IPS-20b (cell line): ENCODE data around the gene SORT1.
A peak's percentile ranks its signal among the peaks of the same experiment; 100 is the strongest.
"Not testable (repeated sequence)": the region's sequence is repeated elsewhere in the genome, so short reads cannot be mapped to it uniquely, and the experiment has no call there.

ENCODE experiments used
- H3K27ac ChIP-seq: one replicate; pipeline ENCODE4 v1.5.1; 2013; ENCODE audit warnings: low read length
- H3K27me3 ChIP-seq: 2 replicates; pipeline ENCODE4 v1.6.1; 2013; ENCODE audit warnings: mild to moderate bottlenecking, low read length, inconsistent platforms; ENCODE audit not compliant: insufficient read depth
- H3K36me3 ChIP-seq: 2 replicates; pipeline ENCODE4 v1.6.1; 2013; ENCODE audit warnings: low read depth, mild to moderate bottlenecking, inconsistent platforms, low read length, moderate library complexity; ENCODE audit not compliant: insufficient read depth
- H3K4me1 ChIP-seq: 2 replicates; pipeline ENCODE4 v1.6.1; 2013; ENCODE audit warnings: mild to moderate bottlenecking, control low read depth, inconsistent platforms, low read length, moderate library complexity; ENCODE audit not compliant: insufficient read depth
- H3K4me3 ChIP-seq: 2 replicates; pipeline ENCODE4 v1.5.1; 2013; ENCODE audit warnings: mild to moderate bottlenecking, low read length, inconsistent platforms
- H3K9ac ChIP-seq: 2 replicates; pipeline ENCODE4 v1.6.1; 2013; ENCODE audit warnings: low read depth, mild to moderate bottlenecking, inconsistent platforms, low read length, moderate library complexity
- H3K9me3 ChIP-seq: 2 replicates; pipeline ENCODE4 v1.6.1; 2013; ENCODE audit warnings: mild to moderate bottlenecking, low read depth, low read length, inconsistent platforms; ENCODE audit not compliant: insufficient read depth

SORT1 gene

GRCh38 chr1:109290137-109290536, 107.6 kb downstream of the SORT1 start:
- Histone ChIP-seq H3K4me1 (peaks cover 6% of the 10 kb centered on the region; the same call in 1 of the 2 replicates), H3K9ac (no peak overlapping the region), H3K9me3 (no peaks in the 10 kb centered on the region), H3K27me3 (no peaks in the 10 kb centered on the region), H3K4me3 (no peak overlapping the region), H3K36me3 (no peaks in the 10 kb centered on the region), H3K27ac (no peak overlapping the region)

- not testable (repeated sequence) for H3K36me3 ChIP-seq, H3K27ac ChIP-seq, H3K27me3 ChIP-seq, H3K9ac ChIP-seq, H3K9me3 ChIP-seq, H3K4me3 ChIP-seq
- H3K4me1 ChIP-seq, result peaks cover 15% of the 10 kb centered on the region
These were observed 111.0 kb downstream of the SORT1 start for GRCh38 chr1:109286762-109287161.

DNA sequence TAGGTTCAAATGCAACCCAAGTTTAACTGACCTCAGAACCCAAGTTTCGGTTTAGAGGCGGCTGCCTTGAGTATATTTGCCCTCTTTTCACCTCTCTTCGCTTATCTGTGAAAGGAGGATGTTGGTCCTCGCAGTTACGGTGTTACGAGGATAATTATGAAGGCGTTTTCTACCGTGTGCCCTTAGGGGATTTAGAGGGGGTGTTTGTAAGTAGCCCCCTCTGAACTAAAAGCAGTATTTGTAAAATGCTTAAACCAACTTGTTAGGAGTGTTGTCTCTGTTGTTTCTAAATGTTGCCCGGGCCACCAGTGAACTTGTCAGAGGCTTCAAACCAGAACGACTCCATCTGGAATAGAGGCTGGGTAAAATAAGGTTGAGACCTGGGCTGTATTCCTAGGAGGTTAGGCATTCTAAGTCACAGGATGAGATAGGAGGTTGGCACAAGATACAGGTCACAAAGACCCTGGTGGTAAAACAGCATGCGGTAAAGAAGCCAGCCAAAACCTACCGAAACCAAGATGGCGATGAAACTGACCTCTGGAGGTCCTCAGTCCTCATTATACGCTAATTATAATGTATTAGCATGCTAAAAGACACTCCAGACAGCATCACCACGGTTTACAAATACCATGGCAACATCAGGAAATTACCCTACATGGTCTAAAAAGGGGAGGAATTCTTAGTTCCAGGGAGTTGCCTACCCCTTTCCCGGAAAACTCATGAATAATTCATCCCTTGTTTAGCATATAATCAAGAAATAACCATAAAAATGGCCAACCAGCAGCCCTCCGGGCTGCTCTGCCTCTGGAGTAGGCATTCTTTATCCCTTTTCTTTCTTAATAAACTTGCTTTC, 113.7 kb downstream of the SORT1 start:
- no peaks in the 10 kb centered on the region for H3K27me3 ChIP-seq
- H3K36me3 ChIP-seq, result peaks cover 22% of the 10 kb centered on the region
- H3K4me3 ChIP-seq, result peak overlapping the region; percentile 87
- H3K4me1 ChIP-seq, result peaks cover 15% of the 10 kb centered on the region
- H3K9ac ChIP-seq, result peak overlapping the region; percentile 87
- no peaks in the 10 kb centered on the region for H3K9me3 ChIP-seq
- peak overlapping the region; percentile 49 for H3K27ac ChIP-seq

GRCh38 chr1:109282952-109283747, 114.6 kb downstream of the SORT1 start, which contains the start of gene PSRC1:
TSS of gene PSRC1 (minus strand) at chr1:109283145.
- H3K27me3 ChIP-seq, result no peaks in the 10 kb centered on the region
- H3K9me3 ChIP-seq, result no peaks in the 10 kb centered on the region
- peaks cover 15% of the 10 kb centered on the region for H3K4me1 ChIP-seq
- peak within 1 kb of the TSS; percentile 49 for H3K27ac ChIP-seq
- peak within 1 kb of the TSS; percentile 87 for H3K9ac ChIP-seq
- peaks cover 30% of the 10 kb centered on the region for H3K36me3 ChIP-seq
- peak within 1 kb of the TSS; percentile 87 for H3K4me3 ChIP-seq

DNA sequence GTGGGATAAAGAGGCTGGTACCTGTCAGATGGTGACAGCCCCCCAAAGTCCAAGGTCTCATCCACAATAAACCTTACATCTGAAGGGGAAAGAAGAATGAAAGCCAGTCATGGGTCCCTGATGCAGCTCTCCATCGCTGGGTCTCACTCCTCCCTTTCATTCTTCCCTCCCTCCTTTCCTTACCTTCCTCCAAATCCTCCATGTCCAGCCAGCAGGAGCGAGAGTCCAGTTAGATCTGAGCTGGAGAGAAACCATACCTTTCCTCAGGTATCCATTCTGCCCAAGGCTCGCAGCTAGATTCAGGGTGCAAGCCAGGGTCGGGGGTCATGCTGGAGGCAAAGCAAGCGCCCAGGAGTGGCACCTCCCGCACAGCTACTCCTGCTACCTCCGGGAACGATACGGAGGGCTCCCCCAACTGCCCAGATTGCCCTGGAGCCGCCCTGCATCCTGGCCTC, 115.2 kb downstream of the SORT1 start:
- Histone ChIP-seq H3K9me3 (no peaks in the 10 kb centered on the region), H3K27ac (peak overlapping the region; percentile 49), H3K4me3 (peak overlapping the region; percentile 87), H3K9ac (peak overlapping the region; percentile 87), H3K36me3 (peaks cover 34% of the 10 kb centered on the region), H3K27me3 (no peaks in the 10 kb centered on the region), H3K4me1 (peaks cover 15% of the 10 kb centered on the region)

DNA sequence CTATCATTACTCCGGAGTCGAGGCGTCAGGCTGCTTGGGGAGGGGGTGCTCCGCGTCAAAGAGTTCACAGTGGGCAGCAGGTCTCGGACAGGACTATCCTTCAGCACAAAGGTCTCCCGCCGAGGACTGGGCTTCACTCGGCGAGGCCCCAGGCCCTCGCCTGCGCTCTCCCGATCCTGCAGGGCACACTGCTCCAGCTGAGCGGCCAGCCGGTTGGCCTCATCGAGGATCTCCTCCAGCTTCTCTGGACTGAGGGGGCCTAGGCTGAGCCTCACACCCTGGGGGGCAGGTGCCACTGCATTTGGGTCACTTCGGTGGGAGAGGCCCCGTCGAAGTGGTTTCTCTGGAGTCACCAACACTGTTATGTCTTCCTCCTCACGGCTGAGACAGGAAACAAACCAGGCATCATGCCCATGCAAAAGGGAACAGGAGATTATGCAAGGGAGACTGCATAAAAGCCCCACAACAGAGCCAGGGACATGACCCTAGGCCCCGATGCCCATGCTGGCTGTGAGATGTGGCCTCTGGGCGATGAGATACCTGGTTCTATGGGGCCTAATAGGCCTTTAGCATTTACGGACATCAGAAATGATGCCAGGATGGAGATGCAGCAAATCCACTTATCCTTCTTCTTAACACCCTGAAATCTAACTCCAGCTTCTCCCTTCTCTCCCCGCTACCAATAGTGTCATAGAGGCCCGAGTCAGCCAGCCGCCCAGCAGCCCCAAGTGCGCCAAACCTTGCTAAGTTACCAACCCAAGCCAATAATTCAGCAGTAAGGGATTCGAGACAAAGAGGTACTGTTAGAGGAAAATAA, 115.8 kb downstream of the SORT1 start:
- Histone ChIP-seq H3K4me3 (peak overlapping the region; percentile 87), H3K9ac (peak overlapping the region; percentile 87; the same call in 1 of the 2 replicates), H3K9me3 (no peaks in the 10 kb centered on the region), H3K27ac (no peak overlapping the region), H3K36me3 (peaks cover 34% of the 10 kb centered on the region), H3K4me1 (peaks cover 15% of the 10 kb centered on the region), H3K27me3 (no peaks in the 10 kb centered on the region)

GRCh38 chr1:109280862-109281261, 116.9 kb downstream of the SORT1 start:
- H3K27me3 ChIP-seq, result no peaks in the 10 kb centered on the region
- peaks cover 15% of the 10 kb centered on the region for H3K4me1 ChIP-seq
- no peak overlapping the region for H3K27ac ChIP-seq
- peaks cover 34% of the 10 kb centered on the region for H3K36me3 ChIP-seq
- no peak overlapping the region for H3K4me3 ChIP-seq
- H3K9me3 ChIP-seq, result no peaks in the 10 kb centered on the region
- H3K9ac ChIP-seq, result no peak overlapping the region

DNA sequence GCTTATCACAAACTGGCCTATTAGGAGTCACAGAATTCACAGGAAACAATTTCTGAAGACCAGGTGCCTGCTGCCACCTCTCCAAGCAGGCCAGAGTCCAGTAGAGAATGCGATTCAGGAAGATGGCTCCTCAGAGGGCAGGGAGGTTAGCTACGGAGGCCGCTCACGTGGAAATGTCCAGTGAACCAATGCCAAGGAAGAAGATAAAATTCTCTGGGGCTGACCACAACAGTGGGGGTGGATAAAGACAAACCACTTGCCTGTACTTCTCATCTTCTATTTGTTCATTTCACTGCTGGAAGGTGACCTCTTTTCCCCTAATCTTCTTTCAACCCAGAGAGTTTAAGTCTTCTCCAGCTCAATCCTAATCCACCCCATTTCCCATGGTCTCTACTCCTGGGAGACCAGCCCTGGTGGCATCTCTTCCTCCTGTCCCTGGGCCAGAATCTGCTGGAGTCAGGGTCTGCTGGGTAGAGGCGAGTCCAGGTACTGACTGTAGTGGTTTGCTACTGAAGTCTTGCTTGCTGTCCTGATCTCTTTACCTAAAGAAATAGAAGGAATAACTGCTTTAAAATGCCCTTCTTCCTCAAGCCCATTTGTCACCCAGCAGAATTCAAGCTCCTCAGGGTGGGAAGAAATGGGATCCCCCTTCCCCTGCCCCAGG, 118.0 kb downstream of the SORT1 start:
- Histone ChIP-seq H3K36me3 (peaks cover 34% of the 10 kb centered on the region), H3K4me1 (peaks cover 9% of the 10 kb centered on the region), H3K9ac (no peak overlapping the region), H3K27me3 (no peaks in the 10 kb centered on the region), H3K27ac (no peak overlapping the region), H3K4me3 (no peak overlapping the region), H3K9me3 (no peaks in the 10 kb centered on the region)

DNA sequence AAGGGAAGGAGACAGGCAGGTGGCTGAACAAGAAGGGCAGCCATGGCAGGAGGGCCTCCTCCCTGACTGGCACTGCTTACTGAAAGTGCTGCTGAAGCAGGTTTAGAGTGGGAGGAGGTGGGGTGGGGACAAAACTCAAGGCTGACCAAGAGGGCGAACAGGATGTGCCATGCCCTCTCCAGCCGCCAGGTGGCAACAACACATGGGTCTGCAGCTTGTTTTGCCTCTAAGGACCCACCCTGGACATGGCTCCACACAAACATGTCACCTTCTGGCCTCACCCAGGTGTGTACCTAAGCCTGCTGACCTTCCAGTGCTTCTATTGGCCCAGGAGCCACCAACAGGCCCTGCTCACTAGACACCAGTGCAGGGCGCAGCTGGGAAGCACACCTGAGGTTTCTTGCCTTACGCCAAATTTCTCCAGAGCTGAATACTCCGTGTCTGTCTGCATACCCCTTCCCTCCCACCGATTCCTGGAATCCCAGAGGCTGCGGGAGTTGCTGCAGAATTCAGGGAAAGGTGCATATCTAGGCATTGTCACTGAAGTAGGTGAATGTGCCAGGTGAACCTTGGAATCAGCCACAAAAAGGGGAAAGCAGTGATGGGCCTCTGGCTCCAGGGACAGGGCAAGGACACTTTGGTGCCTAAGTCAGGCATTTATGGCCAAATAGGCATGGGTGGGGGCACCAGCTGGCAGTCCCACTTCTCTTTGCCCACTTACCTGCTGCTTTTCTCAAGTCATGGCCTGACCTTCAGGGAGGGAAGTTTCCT, 120.1 kb downstream of the SORT1 start:
- Histone ChIP-seq H3K27ac (no peak overlapping the region), H3K4me3 (no peak overlapping the region), H3K36me3 (peaks cover 37% of the 10 kb centered on the region), H3K27me3 (no peaks in the 10 kb centered on the region), H3K4me1 (peaks cover 3% of the 10 kb centered on the region; the same call in 1 of the 2 replicates), H3K9ac (no peak overlapping the region), H3K9me3 (no peaks in the 10 kb centered on the region)

DNA sequence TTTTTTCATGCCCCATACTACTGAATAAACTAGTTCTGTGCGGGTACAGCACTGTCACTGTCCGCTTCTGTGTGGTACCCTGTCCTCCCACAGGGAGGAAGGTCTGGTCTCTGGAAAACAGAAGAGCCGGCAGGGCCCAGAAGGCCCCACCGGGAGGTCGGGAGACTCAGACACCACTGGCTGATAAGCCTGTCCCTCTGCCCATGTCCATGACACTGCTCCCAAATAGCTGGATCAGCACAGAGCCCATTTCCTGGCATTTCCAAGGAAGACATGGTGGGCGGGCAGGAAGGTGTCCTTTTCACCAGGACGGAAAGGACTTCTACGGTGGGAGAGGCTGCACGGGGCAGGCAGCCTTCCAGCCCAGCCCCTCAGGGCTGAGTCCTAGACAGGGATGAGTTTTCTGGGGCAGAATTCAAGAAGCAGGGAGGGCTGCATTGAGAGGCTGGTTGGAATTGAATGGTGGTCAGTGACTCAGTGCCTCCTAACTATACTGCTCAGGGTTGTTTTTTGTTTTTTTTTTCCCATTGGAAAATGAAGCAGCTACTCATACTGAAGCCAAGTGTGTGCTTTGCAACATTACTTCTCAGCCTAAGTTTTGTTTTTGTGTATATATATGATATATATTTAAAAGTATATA, 121.9 kb downstream of the SORT1 start:
- no peaks in the 10 kb centered on the region for H3K9me3 ChIP-seq
- H3K27me3 ChIP-seq, result no peaks in the 10 kb centered on the region
- H3K27ac ChIP-seq, result no peak overlapping the region
- H3K36me3 ChIP-seq, result peaks cover 49% of the 10 kb centered on the region
- peaks cover 3% of the 10 kb centered on the region; the same call in 1 of the 2 replicates for H3K4me1 ChIP-seq
- no peak overlapping the region for H3K4me3 ChIP-seq
- no peak overlapping the region for H3K9ac ChIP-seq
